HepG2 (cell line): Measurements from ENCODE around the gene SQSTM1. TPM values are rescaled to one million over a fixed set of nuclear protein-coding genes. Genes with fewer than 3 reads are reported as not detected.

Experiments used
- ARID4A ChIP-seq: sonication (generic); formaldehyde crosslinking; IDR thresholded peaks from 2 replicates; pipeline ENCODE4 v1.5.0; 2020; ENCODE audit warnings: mild to moderate bottlenecking, missing genetic modification reagents, borderline replicate concordance
- ATF7 ChIP-seq, 2 experiments: fragments of 450-650 bp in 1 of 2; sonication (generic) in 1 of 2; formaldehyde crosslinking in 1 of 2; IDR thresholded peaks; 2 replicates each; pipeline versions ENCODE4 v1.4.0 to v1.6.1; 2016 to 2020; ENCODE audit warnings: antibody characterized with exemption in 1 of 2, mild to moderate bottlenecking in 1 of 2, missing genetic modification reagents in 1 of 2
- BCL6 ChIP-seq: IDR thresholded peaks from 2 replicates; pipeline ENCODE4 v1.6.1; 2016; ENCODE audit warnings: missing genetic modification reagents, missing compliant biosample characterization
- DPF2 ChIP-seq: sonication (generic); formaldehyde crosslinking; IDR thresholded peaks from 2 replicates; pipeline ENCODE4 v1.4.0; 2020; ENCODE audit warnings: mild to moderate bottlenecking, low read depth, missing genetic modification reagents, borderline replicate concordance
- ELF1 ChIP-seq: sonication (generic); formaldehyde crosslinking; IDR thresholded peaks from 2 replicates; pipeline ENCODE4 v1.4.0; 2020; ENCODE audit warnings: missing genetic modification reagents
- IRF9 ChIP-seq: sonication (generic); formaldehyde crosslinking; IDR thresholded peaks from 2 replicates; pipeline ENCODE4 v1.8.0; 2022; ENCODE audit warnings: missing genetic modification reagents, mild to moderate bottlenecking, borderline replicate concordance
- KDM5A ChIP-seq: fragments of 200-600 bp; sonication (generic); IDR thresholded peaks from 2 replicates; pipeline ENCODE4 v1.7.0; 2018; ENCODE audit warnings: antibody characterized with exemption, mild to moderate bottlenecking, low read length, borderline replicate concordance
- RFX3 ChIP-seq: IDR thresholded peaks from 2 replicates; pipeline ENCODE4 v1.6.1; 2016; ENCODE audit warnings: missing biosample characterization, missing genetic modification reagents
- SOX13 ChIP-seq, 3 experiments: fragments of 450-650 bp in 1 of 3; sonication (generic) in 1 of 3; formaldehyde crosslinking in 1 of 3; IDR thresholded peaks in 2 of 3; conservative IDR thresholded peaks in 1 of 3; 2 replicates each; pipeline versions ENCODE4 v1.5.0 to v1.6.1; 2016 to 2020; ENCODE audit warnings: antibody characterized with exemption in 1 of 3, mild to moderate bottlenecking in 1 of 3, missing compliant biosample characterization in 1 of 3, missing genetic modification reagents in 1 of 3, moderate library complexity in 1 of 3
- SOX6 ChIP-seq, 2 experiments: fragments of 450-650 bp in 1 of 2; sonication (generic) in 1 of 2; formaldehyde crosslinking in 1 of 2; IDR thresholded peaks; 2 replicates each; pipeline versions ENCODE4 v1.4.0 to v1.6.1; 2017 to 2020; ENCODE audit warnings: antibody characterized with exemption in 1 of 2, mild to moderate bottlenecking in 1 of 2, missing genetic modification reagents in 1 of 2
- SRY ChIP-seq: sonication (generic); formaldehyde crosslinking; IDR thresholded peaks from 2 replicates; pipeline ENCODE4 v1.8.0; 2022; ENCODE audit warnings: mild to moderate bottlenecking, missing genetic modification reagents
- STAG1 ChIP-seq: sonication (generic); formaldehyde crosslinking; IDR thresholded peaks from 2 replicates; pipeline ENCODE4 v1.4.0; 2020; ENCODE audit warnings: missing genetic modification reagents
- TCF7 ChIP-seq: sonication (generic); IDR thresholded peaks from 2 replicates; pipeline ENCODE4 v1.6.1; 2016; ENCODE audit warnings: antibody characterized with exemption, low read depth
- ZNF124 ChIP-seq: sonication (generic); formaldehyde crosslinking; IDR thresholded peaks from 2 replicates; pipeline ENCODE4 v1.4.0; 2020; ENCODE audit warnings: missing genetic modification reagents
- ZNF20 ChIP-seq: sonication (generic); formaldehyde crosslinking; IDR thresholded peaks from 2 replicates; pipeline ENCODE4 v1.4.0; 2020; ENCODE audit warnings: mild to moderate bottlenecking, moderate library complexity, missing genetic modification reagents
- ZNF354B ChIP-seq: sonication (generic); formaldehyde crosslinking; IDR thresholded peaks from 2 replicates; pipeline ENCODE4 v1.8.0; 2022; ENCODE audit warnings: mild to moderate bottlenecking, missing genetic modification reagents
- ZNF382 ChIP-seq: sonication (generic); formaldehyde crosslinking; IDR thresholded peaks from 2 replicates; pipeline ENCODE4 v1.5.0; 2020; ENCODE audit warnings: missing genetic modification reagents, mild to moderate bottlenecking, borderline replicate concordance
- ZNF432 ChIP-seq: sonication (generic); formaldehyde crosslinking; IDR thresholded peaks from 2 replicates; pipeline ENCODE4 v1.5.0; 2020; ENCODE audit warnings: missing genetic modification reagents, mild to moderate bottlenecking, borderline replicate concordance
- ZNF44 ChIP-seq: sonication (generic); formaldehyde crosslinking; IDR thresholded peaks from 2 replicates; pipeline ENCODE4 v1.5.1; 2020; ENCODE audit warnings: mild to moderate bottlenecking, missing genetic modification reagents
- ZNF547 ChIP-seq: sonication (generic); formaldehyde crosslinking; IDR thresholded peaks from 2 replicates; pipeline ENCODE4 v1.5.1; 2020; ENCODE audit warnings: mild to moderate bottlenecking, missing genetic modification reagents
- ZNF674 ChIP-seq: sonication (generic); formaldehyde crosslinking; IDR thresholded peaks from 2 replicates; pipeline ENCODE4 v1.5.0; 2020; ENCODE audit warnings: low read depth, mild to moderate bottlenecking, missing genetic modification reagents
- ZNF713 ChIP-seq: sonication (generic); formaldehyde crosslinking; IDR thresholded peaks from 2 replicates; pipeline ENCODE4 v1.4.0; 2020; ENCODE audit warnings: mild to moderate bottlenecking, missing genetic modification reagents
- ZNF773 ChIP-seq: sonication (generic); formaldehyde crosslinking; IDR thresholded peaks from 2 replicates; pipeline ENCODE4 v1.4.0; 2020; ENCODE audit warnings: missing genetic modification reagents, borderline replicate concordance
- ZNF839 ChIP-seq: sonication (generic); formaldehyde crosslinking; IDR thresholded peaks from 2 replicates; pipeline ENCODE4 v1.4.0; 2020; ENCODE audit warnings: missing genetic modification reagents, mild to moderate bottlenecking, borderline replicate concordance
- polyA plus RNA-seq, 8 experiments: library from polyadenylated mRNA; depleted of rRNA in 3 of 8; stranded (reverse) in 7 of 8; unstranded in 1 of 8; fragments of >200 nt; fragmentation: Illumina TruSeq in 4 of 8; extraction: Trizol in 4 of 8; gene quantifications; 2 replicates each; pipeline versions ENCODE4 v1.2.1 to v1.2.3, GENCODE V29; 2011 to 2016; ENCODE audit warnings: low read depth in 4 of 8, missing spikeins in 1 of 8, mixed read lengths in 1 of 8; ENCODE audit not compliant: insufficient read depth in 1 of 8
- total RNA-seq, 5 experiments: library from RNA; depleted of rRNA; stranded (reverse); fragments of >200 nt; fragmentation: Illumina TruSeq; extraction: Trizol; gene quantifications; 2 replicates each; pipeline ENCODE4 v1.2.3, GENCODE V29; 2016; ENCODE audit warnings: low read depth in 1 of 5
- TF ChIP-seq, protein P1 (sequence below): sonication (generic); formaldehyde crosslinking; IDR thresholded peaks from 2 replicates; pipeline ENCODE4 v1.4.0; 2020; ENCODE audit warnings: missing genetic modification reagents, low read depth, mild to moderate bottlenecking, borderline replicate concordance

Gene SQSTM1
- total and polyA plus RNA-seq, 2 of the 13 experiments (the other 11 are each of a cell fraction or from before 2014, with no cell fraction given) = 90.9 to 160 TPM

- TF ChIP-seq ARID4A (peak; percentile 75), STAG1 (CRISPR knock-in tag) (peak; percentile 47), ZNF354B (CRISPR knock-in tag) (no peak), KDM5A (no peak), ATF7 (IDR thresholded peaks at IDR 0.05) (no peak), ATF7 (CRISPR knock-in tag; IDR thresholded peaks at IDR 0.05) (no peak; the same call in 1 of the 2 replicates), ZNF382 (no peak), ZNF547 (CRISPR knock-in tag) (no peak), SRY (CRISPR knock-in tag) (no peak), ZNF773 (CRISPR knock-in tag) (no peak), RFX3 (no peak), TCF7 (no peak), ZNF713 (CRISPR knock-in tag) (no peak), ZNF124 (CRISPR knock-in tag) (no peak), ZNF674 (CRISPR knock-in tag) (no peak), ZNF432 (CRISPR knock-in tag) (no peak), BCL6 (CRISPR knock-in tag) (peak; percentile 27; the same call in 1 of the 2 replicates), SOX13 (IDR thresholded peaks at IDR 0.05) (no peak), SOX13 (CRISPR knock-in tag; conservative IDR thresholded peaks at IDR 0.05 in 1 of 2, IDR thresholded peaks at IDR 0.05 in 1 of 2) (peak in 1 of 2 experiments; percentile 33; a peak in 1 of 4 replicates), ZNF839 (no peak), SOX6 (IDR thresholded peaks at IDR 0.05) (no peak), SOX6 (CRISPR knock-in tag; IDR thresholded peaks at IDR 0.05) (peak; percentile 51; the same call in 1 of the 2 replicates), IRF9 (no peak), ZNF20 (CRISPR knock-in tag) (no peak), ELF1 (CRISPR knock-in tag) (no peak), ZNF44 (CRISPR knock-in tag) (no peak), DPF2 (CRISPR knock-in tag) (no peak)
- TF ChIP-seq, protein P1, sequence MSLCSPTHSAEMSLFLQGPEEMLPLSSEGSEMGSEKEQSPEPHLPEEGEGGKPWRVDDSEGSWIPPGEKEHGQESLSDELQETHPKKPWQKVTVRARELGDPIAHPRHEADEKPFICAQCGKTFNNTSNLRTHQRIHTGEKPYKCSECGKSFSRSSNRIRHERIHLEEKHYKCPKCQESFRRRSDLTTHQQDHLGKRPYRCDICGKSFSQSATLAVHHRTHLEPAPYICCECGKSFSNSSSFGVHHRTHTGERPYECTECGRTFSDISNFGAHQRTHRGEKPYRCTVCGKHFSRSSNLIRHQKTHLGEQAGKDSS (CRISPR knock-in tag) = peak; percentile 40; the same call in 1 of the 2 replicates
Measured at GRCh38 chr5:179825655-179826182, 5.0 kb downstream of the SQSTM1 start (continued).
